ENCODE measurements around the gene UBAC1.

DNA sequence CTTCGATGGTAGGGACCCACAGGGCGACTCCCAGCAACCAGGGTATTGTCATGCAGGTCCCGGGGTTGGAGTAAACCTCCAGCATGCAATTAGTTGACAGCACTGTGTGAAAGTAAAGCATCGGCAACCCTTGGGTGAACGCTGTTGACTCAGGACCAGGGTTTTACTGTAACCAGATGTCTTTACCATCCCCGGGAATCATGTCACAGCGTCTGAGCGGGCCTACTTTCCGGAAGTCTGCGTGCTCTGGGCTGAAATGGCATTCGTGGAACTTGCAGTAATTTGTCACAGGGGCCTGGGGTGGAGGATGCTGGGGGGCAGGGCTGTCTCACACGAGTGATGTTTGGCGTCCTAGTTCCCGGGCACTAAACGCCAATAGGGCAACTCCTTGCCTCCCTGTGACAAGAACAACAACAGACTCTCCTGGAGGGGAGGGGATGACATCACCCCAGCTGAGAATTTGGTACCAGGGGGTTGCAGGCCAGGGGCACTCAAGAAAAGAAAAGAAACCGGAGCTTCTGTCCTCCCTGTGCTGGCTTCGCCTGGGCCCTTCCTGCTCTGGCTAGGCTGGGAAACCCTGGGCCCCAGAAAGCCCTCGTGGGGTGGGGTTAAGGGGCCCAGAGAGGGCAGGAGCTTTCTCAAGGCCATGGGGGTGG, 10.1 kb upstream of the UBAC1 start:
- no peak for TF ChIP-seq EZH2 (IDR thresholded peaks at IDR 0.05; ENCODE audit: low read length)
- TF ChIP-seq, protein P1, sequence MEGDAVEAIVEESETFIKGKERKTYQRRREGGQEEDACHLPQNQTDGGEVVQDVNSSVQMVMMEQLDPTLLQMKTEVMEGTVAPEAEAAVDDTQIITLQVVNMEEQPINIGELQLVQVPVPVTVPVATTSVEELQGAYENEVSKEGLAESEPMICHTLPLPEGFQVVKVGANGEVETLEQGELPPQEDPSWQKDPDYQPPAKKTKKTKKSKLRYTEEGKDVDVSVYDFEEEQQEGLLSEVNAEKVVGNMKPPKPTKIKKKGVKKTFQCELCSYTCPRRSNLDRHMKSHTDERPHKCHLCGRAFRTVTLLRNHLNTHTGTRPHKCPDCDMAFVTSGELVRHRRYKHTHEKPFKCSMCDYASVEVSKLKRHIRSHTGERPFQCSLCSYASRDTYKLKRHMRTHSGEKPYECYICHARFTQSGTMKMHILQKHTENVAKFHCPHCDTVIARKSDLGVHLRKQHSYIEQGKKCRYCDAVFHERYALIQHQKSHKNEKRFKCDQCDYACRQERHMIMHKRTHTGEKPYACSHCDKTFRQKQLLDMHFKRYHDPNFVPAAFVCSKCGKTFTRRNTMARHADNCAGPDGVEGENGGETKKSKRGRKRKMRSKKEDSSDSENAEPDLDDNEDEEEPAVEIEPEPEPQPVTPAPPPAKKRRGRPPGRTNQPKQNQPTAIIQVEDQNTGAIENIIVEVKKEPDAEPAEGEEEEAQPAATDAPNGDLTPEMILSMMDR (optimal IDR thresholded peaks at IDR 0.05 in 1 of 3, IDR thresholded peaks at IDR 0.05 in 1 of 3, conservative IDR thresholded peaks at IDR 0.05 in 1 of 3; ENCODE audit: extremely low read depth in 1 of 3, insufficient read depth in 2 of 3, low read length in 3 of 3): no peak
